CD1c-positive myeloid dendritic cell (primary cell): Measurements from ENCODE around the gene GPANK1.

Experiments
- DNase-seq: peaks from one replicate; pipeline ENCODE4 v3.0.0-alpha.2; 2016; ENCODE audit errors: extremely low spot score

GPANK1 gene

GRCh38 chr6:31640612-31641011, 24.2 kb downstream of the GPANK1 start:
- no peak for DNase-seq

- DNase-seq = no peak
Measured at GRCh38 chr6:31639449-31639861, 25.3 kb downstream of the GPANK1 start.

- DNase-seq = no peak
Measured at GRCh38 chr6:31639043-31639442, 25.8 kb downstream of the GPANK1 start.

- DNase-seq = no peak
Measured at GRCh38 chr6:31636698-31637596, 27.9 kb downstream of the GPANK1 start.

GRCh38 chr6:31634969-31635575, 29.7 kb downstream of the GPANK1 start:
- DNase-seq = no peak

GRCh38 chr6:31634131-31634530, 30.7 kb downstream of the GPANK1 start:
- no peak for DNase-seq

- DNase-seq = no peak
Measured at GRCh38 chr6:31633447-31633846, 31.4 kb downstream of the GPANK1 start.

GRCh38 chr6:31632279-31632946, 32.4 kb downstream of the GPANK1 start:
- no peak for DNase-seq

- no peak for DNase-seq
Measured at GRCh38 chr6:31631681-31632278, 33.0 kb downstream of the GPANK1 start.

- DNase-seq = no peak
Measured at GRCh38 chr6:31631209-31631608, 33.6 kb downstream of the GPANK1 start.

- no peak for DNase-seq
Measured at GRCh38 chr6:31630177-31630934, 34.4 kb downstream of the GPANK1 start.

- no peak for DNase-seq
Measured at GRCh38 chr6:31629014-31629413, 35.8 kb downstream of the GPANK1 start.

GRCh38 chr6:31627690-31628287, 37.0 kb downstream of the GPANK1 start:
- no peak for DNase-seq

GRCh38 chr6:31626952-31627351, 37.8 kb downstream of the GPANK1 start:
- DNase-seq = no peak

- no peak for DNase-seq
Measured at GRCh38 chr6:31624070-31624469, 40.7 kb downstream of the GPANK1 start.

- DNase-seq = peak; percentile 53
Measured at GRCh38 chr6:31622684-31623091, 42.1 kb downstream of the GPANK1 start.

GRCh38 chr6:31621991-31622390, 42.8 kb downstream of the GPANK1 start:
- DNase-seq = no peak

- no peak for DNase-seq
Measured at GRCh38 chr6:31621320-31621939, 43.4 kb downstream of the GPANK1 start.

GRCh38 chr6:31620586-31621319, 44.0 kb downstream of the GPANK1 start, which contains the start of gene PRRC2A:
Gene PRRC2A, plus strand, starts transcription at chr6:31620715. Its CDS starts 2,075 bp downstream, at chr6:31622790.
- DNase-seq = no peak
